ENCODE data around the gene ARL15. TPM values are rescaled to one million over a fixed set of nuclear protein-coding genes. Genes with fewer than 3 reads are reported as not detected.
"Not testable (repeated sequence)": the region's sequence is repeated elsewhere in the genome, so short reads cannot be mapped to it uniquely, and the experiment has no call there.

The ARL15 gene
- 52.6 and 66.5 TPM in 2 replicates for total RNA-seq

DNA sequence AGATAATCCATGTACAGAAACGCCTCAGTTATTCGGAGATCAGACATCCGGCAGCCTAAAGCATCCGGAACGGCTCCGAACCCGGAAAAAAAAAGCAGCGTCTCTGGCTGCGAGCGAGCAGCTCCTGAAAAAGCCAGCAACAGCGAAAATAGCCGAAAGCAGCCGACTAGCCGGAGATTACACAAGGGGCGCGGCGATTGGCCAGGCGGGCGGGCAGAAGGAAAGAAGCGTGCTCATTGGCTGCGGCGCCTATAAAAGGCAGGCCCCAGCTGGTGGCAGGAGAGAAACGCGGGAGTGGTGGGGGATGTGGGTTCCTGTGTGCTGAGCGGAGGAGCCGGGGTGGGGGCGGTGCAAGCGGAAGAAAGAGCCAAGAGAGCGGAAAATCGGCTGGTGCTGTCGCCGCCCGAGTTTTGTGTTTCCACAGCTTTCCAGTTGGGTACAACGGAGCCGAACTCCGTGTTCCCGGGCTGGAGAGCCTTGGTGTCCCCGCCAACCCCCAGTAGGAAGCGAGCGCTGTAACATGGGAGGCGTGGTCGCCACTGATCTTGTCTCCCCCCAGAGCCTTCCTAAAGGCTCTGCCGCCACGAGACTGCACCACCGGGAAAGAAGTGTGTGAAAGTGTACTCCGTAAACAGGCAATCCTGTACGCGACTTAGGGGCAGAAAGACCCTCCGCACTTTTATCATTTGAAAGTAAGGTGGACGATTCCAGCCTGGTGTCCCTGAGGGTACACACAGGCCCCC is at the start of gene ARL15:
ARL15 (minus strand) TSS at position 141 of the 743 bp plus-strand sequence.
- DNase-seq (ENCODE audit: low read depth, low spot score), result peak; percentile 88

GRCh38 chr5:54360089-54360488 is 49.7 kb upstream of the ARL15 start:
- no peak for DNase-seq (ENCODE audit: low read depth, low spot score)

GRCh38 chr5:54357408-54358058 is 47.2 kb upstream of the ARL15 start:
- no peak for DNase-seq (ENCODE audit: low read depth, low spot score)

DNA sequence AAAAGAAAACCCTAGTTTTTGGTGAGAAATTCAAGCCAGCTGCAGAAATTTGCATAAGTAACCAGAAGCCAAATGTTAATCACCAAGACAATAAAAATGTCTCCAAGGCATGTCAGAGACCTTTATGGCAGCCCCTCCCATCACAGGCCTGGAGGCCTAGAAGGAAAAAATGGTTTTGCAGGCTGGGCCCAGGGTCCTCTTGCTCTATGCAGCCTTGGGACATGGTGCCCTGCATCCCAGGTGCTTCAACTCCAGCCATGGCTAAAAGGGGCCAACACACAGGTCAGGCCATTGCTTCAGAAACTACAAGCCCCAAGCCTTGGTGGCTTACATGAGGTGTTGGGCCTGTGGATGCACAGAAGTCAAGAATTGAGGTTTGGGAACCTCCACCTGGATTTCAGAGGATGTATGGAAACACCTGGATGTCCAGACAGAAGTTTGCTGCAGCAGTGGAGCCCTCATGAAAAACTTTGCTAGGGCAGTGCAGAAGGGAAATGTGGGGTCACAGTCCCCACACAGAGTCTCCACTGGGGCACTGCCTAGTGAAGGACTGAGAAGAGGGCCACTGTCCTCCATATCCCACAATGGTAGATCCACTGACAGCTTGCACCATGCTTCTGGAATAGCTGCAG is 43.7 kb upstream of the ARL15 start:
- not testable (repeated sequence) for DNase-seq (ENCODE audit: low read depth, low spot score)

DNA sequence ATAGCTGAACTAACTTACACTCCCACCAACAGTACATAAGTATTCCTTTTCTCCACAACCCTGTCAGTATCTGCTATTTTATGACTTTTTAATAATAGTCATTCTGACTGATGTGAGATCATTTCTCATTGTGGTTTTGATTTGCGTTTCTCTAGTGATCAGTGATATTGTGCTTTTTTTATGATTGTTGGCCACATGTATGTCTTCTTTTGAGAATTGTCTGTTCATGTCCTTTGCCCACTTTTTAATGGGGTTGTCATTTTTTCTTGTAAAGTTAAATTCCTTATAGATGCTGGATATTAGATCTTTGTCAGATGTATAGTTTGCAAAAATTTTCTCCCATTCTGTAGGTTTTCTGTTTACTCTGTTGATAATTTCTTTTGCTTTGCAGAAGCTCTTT is 42.2 kb upstream of the ARL15 start:
- not testable (repeated sequence) for DNase-seq (ENCODE audit: low read depth, low spot score)

DNA sequence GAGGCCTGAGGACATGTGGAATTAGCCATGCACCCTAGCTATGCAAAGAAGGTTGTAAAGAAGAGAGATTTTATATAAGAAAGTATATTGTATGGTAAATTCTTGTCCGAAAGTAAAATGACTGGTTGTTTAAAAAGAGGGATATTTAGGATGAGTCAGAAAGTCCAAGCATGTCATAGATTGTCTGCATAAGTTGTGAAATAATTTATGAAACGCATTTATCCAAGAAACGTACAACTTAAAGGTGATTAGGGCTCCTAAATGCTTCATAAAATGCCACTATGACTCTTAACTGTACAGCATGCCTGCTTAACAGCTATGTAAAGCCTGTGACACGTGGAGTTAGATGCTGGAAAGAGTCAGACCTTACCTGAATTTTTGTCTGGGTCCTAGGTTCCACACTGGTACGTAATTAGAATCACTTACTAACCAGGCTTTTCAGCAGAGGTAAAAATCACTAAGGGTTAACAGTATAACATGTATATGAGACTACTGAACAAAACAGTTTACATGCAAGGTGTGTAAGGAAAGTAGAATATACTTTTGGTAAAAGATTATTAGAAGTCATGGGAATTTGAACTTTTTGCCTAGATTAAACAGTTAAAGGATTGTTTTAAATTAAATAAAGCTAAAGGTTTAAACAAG is 37.0 kb upstream of the ARL15 start:
- no peak for DNase-seq (ENCODE audit: low read depth, low spot score)

GRCh38 chr5:54344653-54345052 is 34.3 kb upstream of the ARL15 start:
- DNase-seq (ENCODE audit: low read depth, low spot score), result no peak

- DNase-seq (ENCODE audit: low read depth, low spot score), result no peak
These were observed 31.6 kb upstream of the ARL15 start for GRCh38 chr5:54341971-54342370.

GRCh38 chr5:54337523-54337922 is 27.1 kb upstream of the ARL15 start:
- DNase-seq (ENCODE audit: low read depth, low spot score), result no peak

DNA sequence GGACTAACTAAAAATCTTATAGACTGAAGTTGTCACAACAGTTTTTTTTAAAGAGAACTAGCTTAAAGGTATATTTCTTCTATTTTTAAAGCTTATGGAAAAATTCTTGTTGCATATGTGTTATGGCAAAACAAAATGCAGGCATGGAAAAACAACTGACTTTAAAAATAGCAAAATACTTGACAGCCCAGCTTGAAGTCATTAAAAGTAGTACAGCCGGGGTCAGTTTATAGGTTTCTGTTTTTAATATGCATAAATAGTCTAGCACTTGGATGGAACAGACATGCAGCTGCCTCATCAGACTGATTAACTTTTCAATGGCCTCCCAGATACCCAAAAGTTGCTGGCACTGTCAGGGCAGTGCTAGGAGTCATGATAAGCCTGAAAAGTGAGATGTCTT is 22.3 kb upstream of the ARL15 start:
- no peak for DNase-seq (ENCODE audit: low read depth, low spot score)

- DNase-seq (ENCODE audit: low read depth, low spot score), result no peak
These were observed 19.6 kb upstream of the ARL15 start for GRCh38 chr5:54329731-54330709.

DNA sequence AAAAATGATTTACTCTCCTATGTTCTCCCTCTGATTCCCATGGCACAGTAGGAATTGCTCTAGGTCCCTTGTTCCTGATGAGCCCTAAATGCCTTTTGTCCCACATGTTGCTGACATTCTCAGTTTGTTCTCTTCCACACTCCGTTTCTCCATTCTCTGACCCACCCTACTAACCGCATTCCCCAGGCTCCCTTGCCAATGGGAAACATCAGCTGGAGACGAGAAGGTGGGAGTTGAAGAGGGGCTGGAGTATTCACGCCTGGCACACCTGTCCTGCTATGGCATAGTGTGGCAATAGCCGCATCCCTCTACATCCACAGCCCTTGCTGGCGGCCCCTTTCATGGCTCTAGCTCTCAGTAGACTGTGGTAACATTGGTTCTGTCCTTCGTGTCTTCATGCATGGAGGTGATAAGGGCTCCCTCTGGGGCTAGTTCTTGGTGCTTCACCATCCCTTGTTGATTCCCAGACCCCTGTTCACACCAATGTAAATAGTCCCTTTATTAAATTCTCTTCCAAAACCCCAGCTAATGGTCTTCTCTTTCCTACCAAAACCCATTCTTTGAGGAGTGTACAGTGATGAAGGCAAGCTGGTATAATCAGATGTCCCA is 16.4 kb upstream of the ARL15 start:
- no peak for DNase-seq (ENCODE audit: low read depth, low spot score)

- DNase-seq (ENCODE audit: low read depth, low spot score), result no peak
These were observed 15.4 kb upstream of the ARL15 start for GRCh38 chr5:54325610-54326311.

GRCh38 chr5:54325272-54325609 is 14.9 kb upstream of the ARL15 start:
- DNase-seq (ENCODE audit: low read depth, low spot score), result no peak

DNA sequence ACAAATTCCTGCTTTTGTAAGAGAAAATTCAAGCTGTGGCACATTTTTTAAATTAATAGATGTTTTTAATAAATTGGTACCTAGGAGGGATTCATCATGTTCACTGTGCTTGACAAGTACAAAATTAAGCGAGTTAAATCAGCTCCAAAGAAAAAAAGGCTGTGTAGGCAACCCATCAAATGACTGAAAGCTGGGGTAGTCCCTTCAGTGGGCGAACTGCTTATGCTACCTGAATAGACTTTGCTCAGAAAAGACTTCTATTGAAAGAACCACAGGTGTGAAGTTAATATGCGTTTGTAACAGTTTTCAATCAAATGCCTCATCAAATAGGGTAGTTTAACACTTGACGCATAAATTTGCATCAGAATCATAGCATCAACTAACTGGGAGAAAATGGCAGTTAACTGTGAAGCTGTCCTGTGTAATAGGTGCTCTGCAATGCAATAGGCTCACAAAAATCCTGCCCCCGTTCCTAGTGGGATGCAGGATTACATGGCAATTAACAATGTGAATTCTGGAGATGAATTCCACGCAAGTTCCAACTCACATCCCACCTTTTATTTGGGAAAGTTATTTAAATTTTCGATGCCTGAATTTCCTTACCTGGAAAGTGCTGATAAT is 14.4 kb upstream of the ARL15 start:
- DNase-seq (ENCODE audit: low read depth, low spot score), result no peak

DNA sequence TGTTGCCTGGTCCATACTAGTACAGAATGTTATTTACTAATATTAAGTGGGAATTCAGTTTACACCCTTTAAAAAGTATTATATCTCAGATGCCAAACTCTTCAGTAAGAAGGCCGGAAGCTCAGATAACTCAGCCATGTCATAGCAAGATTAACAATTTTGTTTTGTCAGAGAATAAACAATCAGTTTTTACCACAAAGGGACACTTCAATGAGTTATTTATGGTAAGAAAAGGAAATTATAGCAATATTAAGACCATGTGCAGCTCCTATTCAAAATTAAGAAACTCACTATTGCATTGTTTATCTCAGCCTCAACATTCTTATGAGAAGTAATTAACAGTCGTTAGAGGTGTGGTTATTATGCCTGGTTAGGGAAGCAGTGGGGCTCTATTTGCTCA is 13.1 kb upstream of the ARL15 start:
- DNase-seq (ENCODE audit: low read depth, low spot score), result no peak

- DNase-seq (ENCODE audit: low read depth, low spot score), result no peak
These were observed 9.9 kb upstream of the ARL15 start for GRCh38 chr5:54320256-54320655.

GRCh38 chr5:54317511-54318260 is 7.3 kb upstream of the ARL15 start:
- DNase-seq (ENCODE audit: low read depth, low spot score), result no peak

Data from pulmonary artery endothelial cell (primary cell).